Brain microvascular endothelial cell (primary cell): Measurements from ENCODE around the gene MIGA1.
A peak's percentile ranks its signal among the peaks of the same experiment; 100 is the strongest.

Source experiments
- DNase-seq: peaks from one replicate; pipeline ENCODE4 v3.0.0-alpha.2; 2020
- H3K27ac ChIP-seq: fragments of 250-450 bp; sonication (Bioruptor Pico); 2 replicates; pipeline ENCODE4 v1.5.1; 2020; ENCODE audit warnings: mild to moderate bottlenecking, moderate library complexity
- H3K27me3 ChIP-seq: fragments of 250-450 bp; sonication (Bioruptor Pico); replicated peaks from 2 replicates; pipeline ENCODE4 v1.5.1; 2020; ENCODE audit warnings: mild to moderate bottlenecking
- H3K36me3 ChIP-seq: fragments of 250-450 bp; sonication (Bioruptor Pico); replicated peaks from 2 replicates; pipeline ENCODE4 v1.5.1; 2020; ENCODE audit warnings: mild to moderate bottlenecking
- H3K4me3 ChIP-seq: 2 replicates; pipeline ENCODE4 v1.5.1; 2011; ENCODE audit warnings: low read depth, mild to moderate bottlenecking, control low read depth, low read length, moderate library complexity
- in situ Hi-C: cut with HindIII; loops from 2 replicates; pipeline ENCODE4 v1.10.0; 2017; ENCODE audit warnings: low sequenced_read_pairs, low pct_ligation_motif_present
- TF ChIP-seq, protein P1 (sequence below): IDR thresholded peaks from 2 replicates; pipeline ENCODE4 v1.5.1; 2011; ENCODE audit warnings: low read depth, mild to moderate bottlenecking, moderate library complexity, low read length, control low read depth, inconsistent platforms; ENCODE audit errors: missing control alignments

The MIGA1 gene

GRCh38 chr1:77828098-77828497 is 48.6 kb downstream of the MIGA1 start:
- H3K4me3 ChIP-seq = no peak overlapping the region
- TF ChIP-seq, protein P1, sequence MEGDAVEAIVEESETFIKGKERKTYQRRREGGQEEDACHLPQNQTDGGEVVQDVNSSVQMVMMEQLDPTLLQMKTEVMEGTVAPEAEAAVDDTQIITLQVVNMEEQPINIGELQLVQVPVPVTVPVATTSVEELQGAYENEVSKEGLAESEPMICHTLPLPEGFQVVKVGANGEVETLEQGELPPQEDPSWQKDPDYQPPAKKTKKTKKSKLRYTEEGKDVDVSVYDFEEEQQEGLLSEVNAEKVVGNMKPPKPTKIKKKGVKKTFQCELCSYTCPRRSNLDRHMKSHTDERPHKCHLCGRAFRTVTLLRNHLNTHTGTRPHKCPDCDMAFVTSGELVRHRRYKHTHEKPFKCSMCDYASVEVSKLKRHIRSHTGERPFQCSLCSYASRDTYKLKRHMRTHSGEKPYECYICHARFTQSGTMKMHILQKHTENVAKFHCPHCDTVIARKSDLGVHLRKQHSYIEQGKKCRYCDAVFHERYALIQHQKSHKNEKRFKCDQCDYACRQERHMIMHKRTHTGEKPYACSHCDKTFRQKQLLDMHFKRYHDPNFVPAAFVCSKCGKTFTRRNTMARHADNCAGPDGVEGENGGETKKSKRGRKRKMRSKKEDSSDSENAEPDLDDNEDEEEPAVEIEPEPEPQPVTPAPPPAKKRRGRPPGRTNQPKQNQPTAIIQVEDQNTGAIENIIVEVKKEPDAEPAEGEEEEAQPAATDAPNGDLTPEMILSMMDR = no peak
- no peak overlapping the region for H3K27ac ChIP-seq
- no peaks in the 10 kb centered on the region for H3K36me3 ChIP-seq
- no peaks in the 10 kb centered on the region for H3K27me3 ChIP-seq
- in situ Hi-C loops = no loop called here
- no peak for DNase-seq

DNA sequence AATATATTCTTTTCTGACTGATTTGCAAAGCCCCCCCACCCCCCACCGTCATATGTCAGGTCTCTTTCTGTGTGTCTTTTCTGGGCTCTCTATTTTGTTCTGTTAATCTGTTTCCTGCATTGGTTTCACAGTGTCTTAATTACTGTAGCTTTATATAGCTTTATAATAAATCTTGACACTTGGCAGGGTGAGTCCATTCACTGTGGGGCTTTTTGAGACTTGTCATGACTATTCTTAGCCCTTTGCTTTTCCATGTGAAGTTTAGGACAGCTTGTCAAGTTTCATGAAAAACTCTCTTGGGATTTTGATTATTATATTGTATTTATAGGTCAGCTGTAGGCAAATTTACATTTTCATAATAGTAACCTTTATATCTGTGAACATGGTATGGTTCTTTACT is 50.4 kb downstream of the MIGA1 start:
- DNase-seq = no peak
- Histone ChIP-seq H3K36me3 (no peaks in the 10 kb centered on the region), H3K27ac (no peak overlapping the region), H3K27me3 (no peaks in the 10 kb centered on the region), H3K4me3 (no peak overlapping the region)
- in situ Hi-C loops = no loop called here
- TF ChIP-seq, protein P1 = no peak

DNA sequence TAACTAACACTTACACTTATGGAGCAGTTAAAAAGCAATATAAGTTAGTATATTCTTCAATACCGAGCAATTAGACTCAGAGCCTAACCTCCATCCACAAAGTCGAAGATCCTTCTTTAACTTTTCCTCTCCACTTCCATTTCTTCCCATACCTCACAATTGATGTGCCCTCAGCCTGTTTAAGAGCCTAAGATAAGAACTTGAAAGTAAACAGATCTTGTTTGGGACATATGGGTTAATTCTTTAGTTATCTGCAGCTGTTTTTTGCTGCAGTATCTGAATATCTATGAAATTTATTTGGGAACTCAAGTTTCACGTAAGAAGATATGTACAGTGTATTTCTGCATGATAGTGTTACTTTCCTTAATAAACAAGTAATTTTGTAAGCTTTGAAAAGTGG is 51.5 kb downstream of the MIGA1 start:
- TF ChIP-seq, protein P1 = no peak
- in situ Hi-C loops = no loop called here
- DNase-seq = no peak
- Histone ChIP-seq H3K36me3 (no peaks in the 10 kb centered on the region), H3K27ac (peak overlapping the region; percentile 98), H3K27me3 (no peaks in the 10 kb centered on the region), H3K4me3 (no peak overlapping the region)

DNA sequence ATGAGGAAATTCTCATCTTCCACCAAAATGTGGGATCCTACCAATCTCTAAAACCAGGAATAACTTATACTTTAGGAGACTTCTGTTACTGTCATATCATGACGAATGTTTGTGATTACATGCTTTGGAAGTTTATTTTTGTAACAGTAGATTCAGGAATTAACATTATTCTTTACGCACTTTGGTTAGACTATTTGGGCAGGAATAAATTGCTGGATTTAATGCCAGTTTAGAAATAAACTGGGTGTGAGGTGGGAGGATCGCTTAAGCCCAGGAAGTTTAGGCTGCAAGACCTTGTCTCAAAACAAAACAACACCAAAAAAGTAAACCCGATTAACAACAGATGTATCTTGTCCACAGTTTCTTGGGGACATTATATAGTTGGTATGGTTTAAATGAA is 52.1 kb downstream of the MIGA1 start:
- TF ChIP-seq, protein P1 = no peak
- Histone ChIP-seq H3K4me3 (no peak overlapping the region), H3K27ac (peak overlapping the region; percentile 98), H3K36me3 (no peaks in the 10 kb centered on the region), H3K27me3 (no peaks in the 10 kb centered on the region)
- in situ Hi-C loops = no loop called here
- DNase-seq = peak; percentile 14

GRCh38 chr1:77831976-77832711 is 52.7 kb downstream of the MIGA1 start:
- H3K27me3 ChIP-seq = no peaks in the 10 kb centered on the region
- TF ChIP-seq, protein P1 = no peak
- H3K36me3 ChIP-seq = no peaks in the 10 kb centered on the region
- peak overlapping the region; percentile 98 for H3K27ac ChIP-seq
- in situ Hi-C loops = no loop called here
- H3K4me3 ChIP-seq = no peak overlapping the region
- peak; percentile 67 for DNase-seq

GRCh38 chr1:77832901-77833300 is 53.5 kb downstream of the MIGA1 start:
- H3K27ac ChIP-seq = peak overlapping the region; percentile 98
- H3K36me3 ChIP-seq = no peaks in the 10 kb centered on the region
- peak; percentile 89 for DNase-seq
- no peak overlapping the region for H3K4me3 ChIP-seq
- no peaks in the 10 kb centered on the region for H3K27me3 ChIP-seq
- in situ Hi-C loops = no loop called here
- TF ChIP-seq, protein P1 = no peak
